Peyer's patch (tissue), 4 donors: Measurements from ENCODE around the gene TBXA2R.

Source experiments
- CTCF ChIP-seq, 6 experiments: fragments of 450-650 bp in 4 of 6; fragments of 200-600 bp in 2 of 6; sonication (generic) in 1 of 6; IDR thresholded peaks; one replicate each; pipeline ENCODE4 v1.5.1; 2017 to 2019; ENCODE audit warnings: antibody characterized with exemption in 6 of 6, mild to moderate bottlenecking in 3 of 6, moderate library complexity in 1 of 6
- POLR2A ChIP-seq, 2 donors: fragments of 450-650 bp; IDR thresholded peaks; one replicate each; pipeline ENCODE4 v1.5.1; 2017; ENCODE audit warnings: antibody characterized with exemption in 2 of 2, mild to moderate bottlenecking in 2 of 2, moderate library complexity in 2 of 2

DNA sequence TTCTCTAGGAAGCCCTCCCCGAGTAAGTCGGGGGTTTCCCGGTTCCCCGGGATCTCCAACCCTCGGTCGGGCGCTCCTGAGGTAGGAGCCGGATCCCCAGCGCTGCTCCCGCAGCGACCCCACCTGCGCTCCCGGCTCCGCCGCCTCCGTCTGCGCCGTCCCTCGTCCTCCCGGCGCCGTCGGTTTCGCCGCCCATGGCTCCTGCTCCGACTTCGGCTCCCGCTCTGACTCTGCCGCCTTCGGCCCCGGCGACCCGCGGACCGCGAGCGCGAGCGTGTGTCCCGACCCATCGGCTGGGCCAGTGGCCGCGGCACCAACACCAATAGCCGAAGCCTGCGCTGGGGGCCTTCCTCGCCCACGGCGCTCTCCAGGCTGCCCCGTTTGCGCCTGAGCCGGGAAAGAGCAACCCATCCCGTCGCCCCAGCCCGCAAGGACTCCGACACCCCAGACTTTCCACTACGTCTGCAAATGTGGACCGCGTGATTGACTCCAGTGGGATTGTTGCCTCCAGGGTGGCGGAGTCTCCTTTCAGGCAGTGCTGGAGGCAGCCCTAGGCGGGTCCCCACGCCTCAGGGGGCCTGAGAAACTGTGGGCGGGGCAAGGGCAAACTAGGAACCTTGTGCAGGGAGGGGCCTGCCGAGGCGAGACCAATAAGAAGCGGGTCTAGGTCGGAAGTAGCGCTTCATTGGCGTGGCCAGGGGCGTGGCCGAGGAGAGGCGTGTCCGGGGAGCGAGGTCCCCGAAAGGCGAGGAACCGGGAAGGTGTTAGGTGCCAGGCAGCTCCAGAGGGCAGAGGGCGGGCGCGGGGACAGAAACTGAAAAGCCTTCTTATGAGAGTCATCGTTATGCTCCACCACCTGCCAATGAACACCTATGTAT lies 20.0 kb upstream of the TBXA2R start, which contains the start of gene CACTIN:
- TF ChIP-seq CTCF (IDR thresholded peaks at IDR 0.05) (peak in 2 of 6 experiments; percentile 14 to 21), POLR2A (IDR thresholded peaks at IDR 0.05) (peak; percentile 68 to 78)
